ENCODE data around the gene GLTP.

- TF ChIP-seq EZH2phosphoT487 (IDR thresholded peaks at IDR 0.05; ENCODE audit: borderline replicate concordance, low read length) (no peak), CTCF (conservative IDR thresholded peaks at IDR 0.05; ENCODE audit: low read depth, low read length) (no peak), EZH2 (IDR thresholded peaks at IDR 0.05; ENCODE audit: low read length, unreplicated experiment) (no peak)
Observed at GRCh38 chr12:109814600-109815150, 65.7 kb downstream of the GLTP start.

All from PC-3 (cell line).